OCI-LY1 (cell line): ENCODE measurements around the gene DNMT1.

Experiments
- EZH2 ChIP-seq: fragments of 200-600 bp; sonication (generic), shearing (Covaris generic); IDR thresholded peaks from 2 replicates; pipeline ENCODE4 v1.8.0; 2017; ENCODE audit warnings: borderline replicate concordance, mixed run types, mild to moderate bottlenecking, antibody characterized with exemption, low read length, moderate library complexity, mixed read lengths
- TF ChIP-seq, protein P1 (sequence below): fragments of 200-600 bp; sonication (generic), shearing (Covaris generic); IDR thresholded peaks from 2 replicates; pipeline ENCODE4 v1.5.1; 2017; ENCODE audit warnings: mild to moderate bottlenecking, antibody characterized with exemption, low read length, moderate library complexity, mixed read lengths

DNA sequence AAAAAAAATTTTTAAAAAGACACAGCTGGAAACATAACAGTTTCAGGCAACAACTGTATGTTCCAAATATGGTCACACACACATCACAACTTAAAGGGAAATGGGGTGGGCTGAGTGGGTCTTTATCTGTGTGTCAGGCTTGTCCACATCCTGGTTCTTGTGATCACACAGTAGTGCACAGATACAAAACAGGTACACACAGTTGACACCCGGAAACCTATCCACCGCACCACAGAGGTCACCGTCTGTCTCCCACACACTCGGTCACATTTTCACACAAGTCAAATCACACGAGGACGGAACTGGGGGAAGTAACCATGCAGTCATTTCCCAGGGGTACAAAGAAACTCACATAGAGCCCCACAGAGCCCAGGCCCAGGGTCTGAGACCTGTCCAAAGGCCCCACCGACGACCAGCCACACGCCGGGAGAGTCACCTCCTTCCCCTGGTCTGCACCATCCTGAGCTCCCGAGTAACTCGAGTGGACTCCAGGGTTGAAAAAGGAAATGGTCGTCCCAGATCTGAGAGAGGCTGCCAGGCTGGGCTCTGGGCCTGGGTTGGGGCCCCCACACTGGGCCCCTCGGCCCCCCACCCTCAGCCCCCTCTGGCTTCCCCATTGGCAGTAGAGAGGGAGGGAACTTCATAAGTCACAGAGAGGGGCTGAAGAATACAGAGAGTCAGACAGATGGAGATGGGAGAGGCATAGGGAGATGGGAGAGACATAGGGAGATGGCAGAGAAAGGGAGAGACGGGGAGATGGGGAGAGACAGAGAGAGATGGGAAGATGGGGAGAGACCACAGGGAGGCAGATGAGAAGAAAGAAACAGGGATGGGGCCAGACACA is 89.9 kb downstream of the DNMT1 start:
- TF ChIP-seq, protein P1, sequence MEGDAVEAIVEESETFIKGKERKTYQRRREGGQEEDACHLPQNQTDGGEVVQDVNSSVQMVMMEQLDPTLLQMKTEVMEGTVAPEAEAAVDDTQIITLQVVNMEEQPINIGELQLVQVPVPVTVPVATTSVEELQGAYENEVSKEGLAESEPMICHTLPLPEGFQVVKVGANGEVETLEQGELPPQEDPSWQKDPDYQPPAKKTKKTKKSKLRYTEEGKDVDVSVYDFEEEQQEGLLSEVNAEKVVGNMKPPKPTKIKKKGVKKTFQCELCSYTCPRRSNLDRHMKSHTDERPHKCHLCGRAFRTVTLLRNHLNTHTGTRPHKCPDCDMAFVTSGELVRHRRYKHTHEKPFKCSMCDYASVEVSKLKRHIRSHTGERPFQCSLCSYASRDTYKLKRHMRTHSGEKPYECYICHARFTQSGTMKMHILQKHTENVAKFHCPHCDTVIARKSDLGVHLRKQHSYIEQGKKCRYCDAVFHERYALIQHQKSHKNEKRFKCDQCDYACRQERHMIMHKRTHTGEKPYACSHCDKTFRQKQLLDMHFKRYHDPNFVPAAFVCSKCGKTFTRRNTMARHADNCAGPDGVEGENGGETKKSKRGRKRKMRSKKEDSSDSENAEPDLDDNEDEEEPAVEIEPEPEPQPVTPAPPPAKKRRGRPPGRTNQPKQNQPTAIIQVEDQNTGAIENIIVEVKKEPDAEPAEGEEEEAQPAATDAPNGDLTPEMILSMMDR = no peak
- no peak for TF ChIP-seq EZH2
